Uterus (tissue), 2 donors: ENCODE measurements around the gene NT5C3B.

Experiments used
- CTCF ChIP-seq, 4 experiments: fragments of 200-600 bp in 2 of 4; fragments of 450-650 bp in 2 of 4; sonication (generic) in 2 of 4; IDR thresholded peaks; one replicate each; pipeline ENCODE4 v1.5.1; 2016 to 2019; ENCODE audit warnings: antibody characterized with exemption in 4 of 4, mild to moderate bottlenecking in 2 of 4, moderate library complexity in 1 of 4
- POLR2A ChIP-seq, 2 donors: fragments of 450-650 bp; IDR thresholded peaks; one replicate each; pipeline ENCODE4 v1.6.1; 2016; ENCODE audit warnings: antibody characterized with exemption in 2 of 2, mild to moderate bottlenecking in 1 of 2, moderate library complexity in 1 of 2

GRCh38 chr17:41837761-41838538 lies 1.9 kb upstream of the NT5C3B start, which contains the start of gene KLHL10:
- TF ChIP-seq CTCF (IDR thresholded peaks at IDR 0.05) (no peak), POLR2A (IDR thresholded peaks at IDR 0.05) (no peak)
